HT-29 (cell line): ENCODE results near the gene SGPP1. TPM values are rescaled to one million over a fixed set of nuclear protein-coding genes. Genes with fewer than 3 reads are reported as not detected.
"Not testable (repeated sequence)": the region's sequence is repeated elsewhere in the genome, so short reads cannot be mapped to it uniquely, and the experiment has no call there.

Experiments used
- DNase-seq: peaks from one replicate; pipeline ENCODE4 v3.0.0-alpha.2; 2015; ENCODE audit warnings: low spot score
- total RNA-seq: library from RNA; depleted of rRNA; stranded (reverse); fragments of >200 nt; shearing (Covaris generic); gene quantifications from 2 replicates; pipeline ENCODE4 v1.2.3, GENCODE V29; 2014

The SGPP1 gene
- total RNA-seq, 1 experiment from 2014 or later = 11.1 TPM

GRCh38 chr14:63673886-63674497, 53.9 kb downstream of the SGPP1 start:
- no peak for DNase-seq

GRCh38 chr14:63673255-63673654, 54.6 kb downstream of the SGPP1 start:
- DNase-seq = no peak

GRCh38 chr14:63672417-63673180, 55.3 kb downstream of the SGPP1 start:
- DNase-seq = peak; percentile 66

- peak; percentile 16 for DNase-seq
Observed at GRCh38 chr14:63671987-63672386, 55.9 kb downstream of the SGPP1 start.

GRCh38 chr14:63670692-63671091, 57.2 kb downstream of the SGPP1 start:
- DNase-seq = peak; percentile 7

- DNase-seq = no peak
Observed at GRCh38 chr14:63666335-63666734, 61.5 kb downstream of the SGPP1 start.

GRCh38 chr14:63663428-63664341, 64.2 kb downstream of the SGPP1 start:
- peak; percentile 57 for DNase-seq

GRCh38 chr14:63662776-63663175, 65.1 kb downstream of the SGPP1 start:
- DNase-seq = no peak

GRCh38 chr14:63661881-63662280, 66.0 kb downstream of the SGPP1 start:
- DNase-seq = not testable (repeated sequence)

- peak; percentile 73 for DNase-seq
Observed at GRCh38 chr14:63659726-63660125, 68.1 kb downstream of the SGPP1 start.

- no peak for DNase-seq
Observed at GRCh38 chr14:63656194-63656593, 71.7 kb downstream of the SGPP1 start.

GRCh38 chr14:63654936-63655335, 72.9 kb downstream of the SGPP1 start:
- DNase-seq = no peak

GRCh38 chr14:63654346-63654745, 73.5 kb downstream of the SGPP1 start:
- DNase-seq = no peak

GRCh38 chr14:63652406-63652805, 75.5 kb downstream of the SGPP1 start:
- DNase-seq = no peak

- no peak for DNase-seq
Observed at GRCh38 chr14:63650256-63650952, 77.5 kb downstream of the SGPP1 start.

- no peak for DNase-seq
Observed at GRCh38 chr14:63647696-63648410, 80.0 kb downstream of the SGPP1 start.

- no peak for DNase-seq
Observed at GRCh38 chr14:63644741-63645140, 83.1 kb downstream of the SGPP1 start.

GRCh38 chr14:63642656-63643382, 85.0 kb downstream of the SGPP1 start:
- DNase-seq = peak; percentile 2

- DNase-seq = peak; percentile 93
Observed at GRCh38 chr14:63642229-63642611, 85.6 kb downstream of the SGPP1 start.
